ENCODE data around the gene COX17.

The COX17 gene

GRCh38 chr3:119644481-119644880, 32.7 kb downstream of the COX17 start:
- no peak for TF ChIP-seq EZH2 (IDR thresholded peaks at IDR 0.05; ENCODE audit: borderline replicate concordance, low read depth, low read length, severe bottlenecking)
- TF ChIP-seq, protein P1, sequence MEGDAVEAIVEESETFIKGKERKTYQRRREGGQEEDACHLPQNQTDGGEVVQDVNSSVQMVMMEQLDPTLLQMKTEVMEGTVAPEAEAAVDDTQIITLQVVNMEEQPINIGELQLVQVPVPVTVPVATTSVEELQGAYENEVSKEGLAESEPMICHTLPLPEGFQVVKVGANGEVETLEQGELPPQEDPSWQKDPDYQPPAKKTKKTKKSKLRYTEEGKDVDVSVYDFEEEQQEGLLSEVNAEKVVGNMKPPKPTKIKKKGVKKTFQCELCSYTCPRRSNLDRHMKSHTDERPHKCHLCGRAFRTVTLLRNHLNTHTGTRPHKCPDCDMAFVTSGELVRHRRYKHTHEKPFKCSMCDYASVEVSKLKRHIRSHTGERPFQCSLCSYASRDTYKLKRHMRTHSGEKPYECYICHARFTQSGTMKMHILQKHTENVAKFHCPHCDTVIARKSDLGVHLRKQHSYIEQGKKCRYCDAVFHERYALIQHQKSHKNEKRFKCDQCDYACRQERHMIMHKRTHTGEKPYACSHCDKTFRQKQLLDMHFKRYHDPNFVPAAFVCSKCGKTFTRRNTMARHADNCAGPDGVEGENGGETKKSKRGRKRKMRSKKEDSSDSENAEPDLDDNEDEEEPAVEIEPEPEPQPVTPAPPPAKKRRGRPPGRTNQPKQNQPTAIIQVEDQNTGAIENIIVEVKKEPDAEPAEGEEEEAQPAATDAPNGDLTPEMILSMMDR (IDR thresholded peaks at IDR 0.05; ENCODE audit: borderline replicate concordance, extremely low read depth, low read length, poor library complexity, severe bottlenecking): no peak
- no peak for DNase-seq
- H2AFZ ChIP-seq (ENCODE audit: low read depth, low read length): no peak overlapping the region
- no peaks in the 10 kb centered on the region for H3K27me3 ChIP-seq (ENCODE audit: insufficient read depth, low read length, poor library complexity)
- no peaks in the 10 kb centered on the region for H4K20me1 ChIP-seq (ENCODE audit: insufficient read depth, low read length)
- H3K4me1 ChIP-seq (ENCODE audit: insufficient read depth, low read length): peaks cover under 1% of the 10 kb centered on the region; the same call in 1 of the 2 replicates
- H3K4me2 ChIP-seq (ENCODE audit: insufficient read depth, low read length): no peak overlapping the region
- H3K9me3 ChIP-seq (ENCODE audit: insufficient read depth, low read length, severe bottlenecking): no peaks in the 10 kb centered on the region
- H3K79me2 ChIP-seq (ENCODE audit: insufficient read depth, low read length): no peaks in the 10 kb centered on the region
- no peak overlapping the region for H3K27ac ChIP-seq (ENCODE audit: low read length)
- no peaks in the 10 kb centered on the region for H3K36me3 ChIP-seq (ENCODE audit: insufficient read depth, low read length)
- no peak overlapping the region for H3K4me3 ChIP-seq (ENCODE audit: low read depth in 1 of 2, low read length in 2 of 2)
- no peak for ATAC-seq (ENCODE audit: insufficient read depth, low read depth)
- H3K9ac ChIP-seq (ENCODE audit: low read depth, low read length): no peak overlapping the region

DNA sequence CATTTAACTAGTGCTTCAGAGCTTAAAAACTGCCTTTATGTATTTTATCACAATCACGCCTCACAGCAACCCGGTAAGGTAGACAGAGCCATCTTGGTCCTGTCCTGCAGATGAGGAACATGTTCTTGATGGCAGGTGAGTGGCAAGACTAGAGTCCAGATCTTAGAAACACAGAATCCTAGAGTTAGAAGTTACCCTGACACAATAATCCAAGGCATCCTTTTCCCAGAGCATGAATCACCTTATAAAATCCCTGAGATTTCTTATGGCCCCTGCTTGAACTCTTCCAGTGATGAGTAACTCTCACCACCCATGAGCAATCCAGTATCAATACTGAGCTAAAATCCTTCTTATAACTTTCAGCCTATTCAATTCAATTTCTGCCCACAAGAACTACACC, 33.7 kb downstream of the COX17 start:
- Histone ChIP-seq H3K9me3 (ENCODE audit: insufficient read depth, low read length, severe bottlenecking) (no peaks in the 10 kb centered on the region), H3K4me2 (ENCODE audit: insufficient read depth, low read length) (no peak overlapping the region), H2AFZ (ENCODE audit: low read depth, low read length) (no peak overlapping the region), H3K79me2 (ENCODE audit: insufficient read depth, low read length) (no peaks in the 10 kb centered on the region), H3K9ac (ENCODE audit: low read depth, low read length) (no peak overlapping the region), H4K20me1 (ENCODE audit: insufficient read depth, low read length) (no peaks in the 10 kb centered on the region), H3K4me1 (ENCODE audit: insufficient read depth, low read length) (peaks cover 10% of the 10 kb centered on the region), H3K4me3 (ENCODE audit: low read depth in 1 of 2, low read length in 2 of 2) (no peak overlapping the region), H3K27me3 (ENCODE audit: insufficient read depth, low read length, poor library complexity) (no peaks in the 10 kb centered on the region), H3K36me3 (ENCODE audit: insufficient read depth, low read length) (no peaks in the 10 kb centered on the region), H3K27ac (ENCODE audit: low read length) (no peak overlapping the region)
- DNase-seq: no peak
- ATAC-seq (ENCODE audit: insufficient read depth, low read depth): no peak
- TF ChIP-seq EZH2 (IDR thresholded peaks at IDR 0.05; ENCODE audit: borderline replicate concordance, low read depth, low read length, severe bottlenecking): no peak
- TF ChIP-seq, protein P1 (IDR thresholded peaks at IDR 0.05; ENCODE audit: borderline replicate concordance, extremely low read depth, low read length, poor library complexity, severe bottlenecking): no peak

DNA sequence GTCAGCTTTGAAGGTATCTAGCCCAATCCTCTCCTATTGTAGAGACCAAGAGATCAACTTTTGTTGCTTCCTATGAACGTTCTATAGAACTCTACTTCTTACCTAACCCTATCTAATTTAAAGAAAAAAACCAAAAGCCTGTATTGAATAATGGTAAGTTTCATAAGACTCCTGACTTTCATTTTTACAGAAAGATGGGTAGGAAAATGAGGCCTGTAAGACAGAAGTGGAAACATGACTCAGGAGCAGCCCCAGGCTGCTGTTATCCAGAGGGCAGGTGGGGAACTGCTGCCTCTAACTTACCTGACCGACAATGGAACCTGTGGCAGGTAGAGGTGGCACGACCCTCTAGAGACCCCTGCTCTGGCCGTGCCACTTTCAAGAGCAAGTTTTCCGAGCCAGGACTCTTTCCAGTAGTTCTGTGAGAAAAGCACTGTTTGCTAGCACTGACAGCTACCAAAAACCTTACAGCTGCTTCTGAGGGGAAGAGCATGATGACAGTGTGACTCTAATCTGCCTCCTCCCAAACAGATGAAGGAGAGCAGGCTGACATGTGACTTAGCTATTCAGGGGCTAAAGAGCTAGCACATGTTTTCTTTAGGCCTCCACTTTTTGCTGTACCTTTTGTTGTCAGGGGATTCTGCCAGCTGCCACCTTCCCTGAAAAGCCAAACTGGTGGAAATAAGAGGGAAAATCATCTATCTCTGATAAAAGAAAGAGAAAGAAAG, 34.3 kb downstream of the COX17 start:
- H3K4me1 ChIP-seq (ENCODE audit: insufficient read depth, low read length): peaks cover 16% of the 10 kb centered on the region
- DNase-seq: no peak
- no peaks in the 10 kb centered on the region for H3K79me2 ChIP-seq (ENCODE audit: insufficient read depth, low read length)
- no peaks in the 10 kb centered on the region for H4K20me1 ChIP-seq (ENCODE audit: insufficient read depth, low read length)
- TF ChIP-seq, protein P1 (IDR thresholded peaks at IDR 0.05; ENCODE audit: borderline replicate concordance, extremely low read depth, low read length, poor library complexity, severe bottlenecking): no peak
- no peak for TF ChIP-seq EZH2 (IDR thresholded peaks at IDR 0.05; ENCODE audit: borderline replicate concordance, low read depth, low read length, severe bottlenecking)
- no peak overlapping the region for H3K9ac ChIP-seq (ENCODE audit: low read depth, low read length)
- no peaks in the 10 kb centered on the region for H3K27me3 ChIP-seq (ENCODE audit: insufficient read depth, low read length, poor library complexity)
- no peaks in the 10 kb centered on the region for H3K36me3 ChIP-seq (ENCODE audit: insufficient read depth, low read length)
- no peak overlapping the region for H3K27ac ChIP-seq (ENCODE audit: low read length)
- no peak overlapping the region for H3K4me3 ChIP-seq (ENCODE audit: low read depth in 1 of 2, low read length in 2 of 2)
- no peak overlapping the region for H3K4me2 ChIP-seq (ENCODE audit: insufficient read depth, low read length)
- no peaks in the 10 kb centered on the region for H3K9me3 ChIP-seq (ENCODE audit: insufficient read depth, low read length, severe bottlenecking)
- no peak for ATAC-seq (ENCODE audit: insufficient read depth, low read depth)
- H2AFZ ChIP-seq (ENCODE audit: low read depth, low read length): no peak overlapping the region
